Measurements from ENCODE around the gene COX7A2.

Gene COX7A2, protein sequence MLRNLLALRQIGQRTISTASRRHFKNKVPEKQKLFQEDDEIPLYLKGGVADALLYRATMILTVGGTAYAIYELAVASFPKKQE

GRCh38 chr6:75243333-75244062 lies at the start of gene COX7A2:
Gene COX7A2, minus strand, starts transcription at chr6:75243801. Its CDS starts 67 bp downstream, at chr6:75243734.
- DNase-seq = peak; percentile 99

- no peak for DNase-seq
Measured at GRCh38 chr6:75292555-75292954, 49.0 kb upstream of the COX7A2 start.

DNA sequence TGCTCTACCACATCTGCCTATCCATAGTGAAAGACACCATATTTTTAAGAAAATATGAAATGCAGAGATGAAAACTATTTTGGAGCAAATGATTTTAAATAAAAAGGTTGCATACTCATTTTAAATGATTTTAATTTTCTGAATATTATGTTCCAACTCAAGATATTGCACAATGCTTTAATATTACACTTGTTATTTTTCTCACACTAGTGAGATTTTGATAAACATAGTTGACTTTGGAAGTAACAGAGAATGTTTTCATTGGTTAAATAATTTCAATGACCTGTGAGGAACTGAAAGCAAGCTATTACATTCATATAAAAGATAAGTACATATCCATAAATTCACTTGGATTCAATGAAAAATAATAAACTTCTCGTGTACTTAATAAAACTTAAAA lies 48.1 kb upstream of the COX7A2 start:
- no peak for DNase-seq

DNA sequence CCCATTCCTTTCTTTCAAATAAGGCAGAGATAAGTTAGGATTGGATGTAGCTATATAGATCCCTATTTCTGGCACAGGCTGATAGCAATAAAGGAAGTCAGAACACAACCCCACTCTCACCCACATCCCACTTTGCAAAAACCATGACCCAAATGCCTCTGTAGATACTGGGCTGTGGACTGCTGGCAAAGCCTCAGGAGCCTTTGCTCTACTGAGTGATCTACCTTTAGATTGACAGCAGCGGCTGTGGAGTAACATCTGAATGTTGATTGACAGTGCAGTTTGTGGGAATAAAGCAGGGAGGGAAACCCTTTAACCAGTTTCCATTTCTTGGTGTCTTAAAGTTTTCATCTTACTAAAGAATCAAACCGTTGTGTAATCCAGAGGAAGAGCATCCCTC lies 47.7 kb upstream of the COX7A2 start:
- DNase-seq = no peak

- no peak for DNase-seq
Measured at GRCh38 chr6:75290136-75290945, 46.7 kb upstream of the COX7A2 start.

- DNase-seq = no peak
Measured at GRCh38 chr6:75288023-75288422, 44.4 kb upstream of the COX7A2 start.

GRCh38 chr6:75287424-75287823 lies 43.8 kb upstream of the COX7A2 start:
- DNase-seq = no peak

DNA sequence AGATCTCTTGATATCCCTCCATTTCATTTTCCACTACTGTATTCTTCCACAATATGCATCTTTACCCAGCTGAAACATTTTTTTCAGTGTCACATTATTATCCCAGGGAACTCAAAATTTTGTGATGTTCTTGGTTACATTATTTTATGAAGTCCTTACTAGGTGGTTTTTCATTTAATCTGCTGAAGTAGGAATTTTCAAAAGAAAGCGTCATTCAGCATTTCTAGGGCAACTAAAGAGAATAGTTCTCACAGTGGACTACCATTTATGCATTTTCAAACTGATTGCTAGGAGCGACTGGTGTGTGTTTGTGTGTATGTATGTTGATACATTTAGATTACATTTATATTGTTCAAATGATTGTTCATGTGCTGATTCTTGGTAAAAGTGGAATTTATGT lies 43.4 kb upstream of the COX7A2 start:
- DNase-seq = no peak

- DNase-seq = peak; percentile 53
Measured at GRCh38 chr6:75285283-75285639, 41.7 kb upstream of the COX7A2 start.

GRCh38 chr6:75284632-75285282 lies 41.2 kb upstream of the COX7A2 start, which contains the start of gene TMEM30A:
Gene TMEM30A, minus strand, starts transcription at chr6:75284792. Its CDS starts 154 bp downstream, at chr6:75284638.
- DNase-seq = peak; percentile 99

- peak; percentile 65 for DNase-seq
Measured at GRCh38 chr6:75283907-75284631, 40.5 kb upstream of the COX7A2 start.

GRCh38 chr6:75282706-75283105 lies 39.1 kb upstream of the COX7A2 start:
- no peak for DNase-seq

DNA sequence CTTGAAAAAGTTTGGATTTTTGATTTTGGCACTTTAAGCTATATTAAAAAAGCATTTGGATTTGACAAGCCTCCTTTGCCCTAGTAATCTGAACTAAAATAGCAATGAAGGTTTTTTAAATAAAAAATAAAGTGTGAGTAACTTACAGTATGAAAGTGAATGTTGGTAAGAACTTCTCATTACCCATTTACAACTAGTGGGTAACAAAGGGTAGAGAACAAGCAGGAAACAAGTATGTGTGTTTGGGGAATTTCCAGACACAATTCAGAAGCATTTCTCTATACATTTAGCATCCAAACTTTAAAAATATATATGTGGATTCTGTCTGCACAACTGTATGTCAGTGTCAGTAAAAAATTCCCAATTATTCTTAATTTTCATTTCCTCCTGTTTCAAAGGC lies 38.1 kb upstream of the COX7A2 start:
- no peak for DNase-seq

- DNase-seq = no peak
Measured at GRCh38 chr6:75280131-75280855, 36.7 kb upstream of the COX7A2 start.

DNA sequence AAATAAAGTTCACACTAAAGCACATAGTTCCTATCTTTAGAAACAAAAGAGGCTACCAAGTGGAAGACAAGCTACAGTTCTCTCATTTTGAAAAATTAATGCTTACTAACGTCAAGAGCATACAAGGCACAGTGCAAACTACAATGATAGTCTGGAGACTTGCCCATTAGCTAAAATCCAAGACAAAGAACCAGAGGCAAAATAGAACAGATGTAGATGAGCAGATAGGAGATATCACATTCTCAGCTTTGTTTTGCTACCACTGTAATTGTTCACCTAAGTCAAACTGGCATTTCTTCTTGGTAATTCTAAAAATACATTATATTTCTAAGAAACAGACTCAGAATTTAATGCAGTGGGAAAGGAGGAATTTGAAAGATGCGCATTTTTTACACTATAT lies 35.8 kb upstream of the COX7A2 start:
- DNase-seq = peak; percentile 19

- DNase-seq = no peak
Measured at GRCh38 chr6:75278474-75279077, 35.0 kb upstream of the COX7A2 start.

DNA sequence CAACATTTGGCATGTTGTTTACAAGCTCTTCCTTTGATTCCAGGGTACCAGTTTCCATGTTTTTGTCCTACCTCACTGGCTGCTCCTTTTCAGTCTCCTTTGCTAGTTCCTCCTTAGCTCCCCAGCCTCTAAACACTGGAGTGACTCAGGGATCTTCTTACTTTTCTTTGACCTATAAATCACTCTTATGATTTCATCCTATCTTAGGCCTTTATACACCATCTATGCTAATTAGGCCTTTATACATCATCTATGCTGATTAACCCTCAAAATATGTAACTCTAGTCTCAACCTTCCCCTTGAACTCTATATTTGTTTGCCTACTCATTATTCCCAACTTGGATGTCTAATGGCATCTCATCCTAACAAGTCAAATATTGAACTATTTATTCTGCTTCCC lies 31.5 kb upstream of the COX7A2 start:
- no peak for DNase-seq

GRCh38 chr6:75273009-75273408 lies 29.4 kb upstream of the COX7A2 start:
- no peak for DNase-seq

GRCh38 chr6:75272145-75272840 lies 28.7 kb upstream of the COX7A2 start:
- no peak for DNase-seq

- no peak for DNase-seq
Measured at GRCh38 chr6:75268988-75269354, 25.4 kb upstream of the COX7A2 start.

All from NCI-H2171 treated with DMSO at 0.1 percent for 48 hours (cell line).